WERI-Rb-1 (cell line): Measurements from ENCODE around the gene CD6.

Experiments used
- DNase-seq: peaks from one replicate; pipeline ENCODE4 v3.0.0-alpha.2; 2020
- H3K27ac ChIP-seq: fragments of 250-450 bp; sonication (Bioruptor Pico); 2 replicates; pipeline ENCODE4 v1.5.1; 2020; ENCODE audit warnings: mild to moderate bottlenecking, moderate library complexity
- H3K27me3 ChIP-seq: fragments of 250-450 bp; sonication (Bioruptor Pico); 2 replicates; pipeline ENCODE4 v1.5.1; 2021; ENCODE audit warnings: mild to moderate bottlenecking, low read depth, moderate library complexity; ENCODE audit not compliant: insufficient read depth, severe bottlenecking
- H3K36me3 ChIP-seq: fragments of 250-450 bp; sonication (Bioruptor Pico); 2 replicates; pipeline ENCODE4 v1.5.1; 2020; ENCODE audit warnings: mild to moderate bottlenecking, moderate library complexity
- H3K4me3 ChIP-seq: 2 replicates; pipeline ENCODE4 v1.5.1; 2011; ENCODE audit warnings: low read depth, mild to moderate bottlenecking, control low read depth, low read length
- H3K9me3 ChIP-seq: fragments of 250-450 bp; sonication (Bioruptor Pico); 2 replicates; pipeline ENCODE4 v1.5.1; 2021; ENCODE audit warnings: mild to moderate bottlenecking, moderate library complexity; ENCODE audit not compliant: severe bottlenecking
- CTCF ChIP-seq: IDR thresholded peaks from 2 replicates; pipeline ENCODE4 v1.5.1; 2011; ENCODE audit warnings: low read depth, mild to moderate bottlenecking, control low read depth, inconsistent platforms, low read length

Gene CD6

GRCh38 chr11:60959431-60959830, 12.0 kb upstream of the CD6 start:
- DNase-seq, result no peak
- no peak for TF ChIP-seq CTCF
- no peak overlapping the region for H3K4me3 ChIP-seq
- no peaks in the 10 kb centered on the region for H3K36me3 ChIP-seq
- H3K9me3 ChIP-seq, result no peaks in the 10 kb centered on the region
- no peak overlapping the region for H3K27ac ChIP-seq
- no peaks in the 10 kb centered on the region for H3K27me3 ChIP-seq

GRCh38 chr11:60960405-60960804, 11.1 kb upstream of the CD6 start:
- H3K9me3 ChIP-seq, result no peaks in the 10 kb centered on the region
- DNase-seq, result no peak
- TF ChIP-seq CTCF, result no peak
- no peaks in the 10 kb centered on the region for H3K36me3 ChIP-seq
- H3K4me3 ChIP-seq, result no peak overlapping the region
- no peaks in the 10 kb centered on the region for H3K27me3 ChIP-seq
- H3K27ac ChIP-seq, result no peak overlapping the region

- Histone ChIP-seq H3K9me3 (peaks cover 7% of the 10 kb centered on the region), H3K27me3 (no peaks in the 10 kb centered on the region), H3K36me3 (no peaks in the 10 kb centered on the region), H3K4me3 (no peak overlapping the region), H3K27ac (no peak overlapping the region)
- DNase-seq, result no peak
- TF ChIP-seq CTCF, result no peak
These were observed 6.7 kb upstream of the CD6 start for GRCh38 chr11:60964801-60965200.

GRCh38 chr11:60966890-60967289, 4.6 kb upstream of the CD6 start:
- TF ChIP-seq CTCF, result no peak
- no peak overlapping the region for H3K27ac ChIP-seq
- no peaks in the 10 kb centered on the region for H3K27me3 ChIP-seq

GRCh38 chr11:60968223-60968622, 3.3 kb upstream of the CD6 start:
- no peaks in the 10 kb centered on the region for H3K36me3 ChIP-seq
- TF ChIP-seq CTCF, result no peak
- peaks cover 7% of the 10 kb centered on the region for H3K9me3 ChIP-seq
- no peaks in the 10 kb centered on the region for H3K27me3 ChIP-seq
- H3K4me3 ChIP-seq, result no peak overlapping the region
- no peak overlapping the region for H3K27ac ChIP-seq
- DNase-seq, result no peak

More at GRCh38 chr11:60966890-60967289, 4.6 kb upstream of the CD6 start:
- Histone ChIP-seq H3K36me3 (no peaks in the 10 kb centered on the region), H3K4me3 (no peak overlapping the region), H3K9me3 (peaks cover 7% of the 10 kb centered on the region)
- no peak for DNase-seq

- peak; percentile 92 for TF ChIP-seq CTCF
- DNase-seq, result peak; percentile 68
- no peak overlapping the region for H3K4me3 ChIP-seq
- no peak overlapping the region for H3K27ac ChIP-seq
- peaks cover 7% of the 10 kb centered on the region for H3K9me3 ChIP-seq
- H3K27me3 ChIP-seq, result no peaks in the 10 kb centered on the region
- no peaks in the 10 kb centered on the region for H3K36me3 ChIP-seq
These were observed 1.1 kb upstream of the CD6 start for GRCh38 chr11:60970369-60970774.
